AG04450 (cell line): ENCODE measurements around the gene GHDC. TPM values are rescaled to one million over a fixed set of nuclear protein-coding genes. Genes with fewer than 3 reads are reported as not detected.

Source experiments
- CTCF ChIA-PET: fragments of 300-600, 350-600 bp; formaldehyde crosslinking; extraction: SDS; loops from one replicate; lab custom pipeline; 2022; ENCODE audit warnings: antibody characterized with exemption, inconsistent platforms; lab: Charles Lee
- POLR2A ChIA-PET: fragments of 350-600 bp; formaldehyde crosslinking; extraction: SDS; loops from one replicate; lab custom pipeline; 2021; ENCODE audit warnings: antibody characterized with exemption, inconsistent platforms; lab: Yijun Ruan, JAX
- DNase-seq: peaks from one replicate; pipeline ENCODE4 v3.0.0-alpha.2; 2011; ENCODE audit warnings: low read depth, low spot score
- H3K27ac ChIP-seq: one replicate; pipeline ENCODE4 v1.5.1; 2012; ENCODE audit warnings: low read depth, low read length, control low read depth
- H3K27me3 ChIP-seq: one replicate; pipeline ENCODE4 v1.6.0; 2012; ENCODE audit warnings: low read length; ENCODE audit not compliant: control insufficient read depth, insufficient read depth
- H3K4me3 ChIP-seq: 2 replicates; pipeline ENCODE4 v1.5.1; 2011; ENCODE audit warnings: mild to moderate bottlenecking, low read depth, low read length, control low read depth
- H3K9me3 ChIP-seq: 2 replicates; pipeline ENCODE4 v1.5.1; 2012; ENCODE audit warnings: low read length; ENCODE audit not compliant: control insufficient read depth, insufficient read depth
- polyA plus RNA-seq: library from polyadenylated mRNA; depleted of rRNA; stranded (reverse); fragments of >200 nt; gene quantifications from 2 replicates; pipeline ENCODE4 v1.2.3, GENCODE V29; 2011
- TF ChIP-seq, protein P1 (sequence below): IDR thresholded peaks from 2 replicates; pipeline ENCODE4 v1.5.1; 2011; ENCODE audit warnings: low read depth, low read length, control low read depth, inconsistent platforms

GHDC gene
- polyA plus RNA-seq, 1 experiment: 5.1 TPM

DNA sequence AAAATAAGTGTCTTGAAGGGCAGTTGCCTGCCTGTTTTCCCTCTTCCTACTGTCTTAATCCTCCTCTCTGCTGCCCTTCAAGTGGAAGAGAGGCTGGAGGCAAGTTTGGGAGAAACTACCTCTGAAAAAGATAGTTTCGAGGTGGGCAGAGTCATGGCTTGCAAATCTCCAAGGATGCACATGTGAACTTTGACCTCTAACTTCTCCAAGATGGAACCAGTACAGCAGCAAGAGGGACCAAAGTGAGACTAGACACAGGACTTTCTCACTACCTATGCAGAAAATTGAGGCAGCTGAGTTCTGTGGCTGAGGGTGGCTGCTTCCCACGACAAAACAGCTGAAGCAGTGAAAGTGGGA is 12.5 kb downstream of the GHDC start:
- TF ChIP-seq, protein P1, sequence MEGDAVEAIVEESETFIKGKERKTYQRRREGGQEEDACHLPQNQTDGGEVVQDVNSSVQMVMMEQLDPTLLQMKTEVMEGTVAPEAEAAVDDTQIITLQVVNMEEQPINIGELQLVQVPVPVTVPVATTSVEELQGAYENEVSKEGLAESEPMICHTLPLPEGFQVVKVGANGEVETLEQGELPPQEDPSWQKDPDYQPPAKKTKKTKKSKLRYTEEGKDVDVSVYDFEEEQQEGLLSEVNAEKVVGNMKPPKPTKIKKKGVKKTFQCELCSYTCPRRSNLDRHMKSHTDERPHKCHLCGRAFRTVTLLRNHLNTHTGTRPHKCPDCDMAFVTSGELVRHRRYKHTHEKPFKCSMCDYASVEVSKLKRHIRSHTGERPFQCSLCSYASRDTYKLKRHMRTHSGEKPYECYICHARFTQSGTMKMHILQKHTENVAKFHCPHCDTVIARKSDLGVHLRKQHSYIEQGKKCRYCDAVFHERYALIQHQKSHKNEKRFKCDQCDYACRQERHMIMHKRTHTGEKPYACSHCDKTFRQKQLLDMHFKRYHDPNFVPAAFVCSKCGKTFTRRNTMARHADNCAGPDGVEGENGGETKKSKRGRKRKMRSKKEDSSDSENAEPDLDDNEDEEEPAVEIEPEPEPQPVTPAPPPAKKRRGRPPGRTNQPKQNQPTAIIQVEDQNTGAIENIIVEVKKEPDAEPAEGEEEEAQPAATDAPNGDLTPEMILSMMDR: no peak
- CTCF ChIA-PET: interaction anchor here (0.6 to 1.0 kb wide), 5 partner anchors 26 to 219 kb away, joined by 3 to 4 read pairs (median 3); no protein-coding TSS in a partner anchor
- POLR2A ChIA-PET: interaction anchor here (0.6 kb wide), 1 partner anchor 218 kb away, joined by 4 read pairs; no protein-coding TSS in a partner anchor

DNA sequence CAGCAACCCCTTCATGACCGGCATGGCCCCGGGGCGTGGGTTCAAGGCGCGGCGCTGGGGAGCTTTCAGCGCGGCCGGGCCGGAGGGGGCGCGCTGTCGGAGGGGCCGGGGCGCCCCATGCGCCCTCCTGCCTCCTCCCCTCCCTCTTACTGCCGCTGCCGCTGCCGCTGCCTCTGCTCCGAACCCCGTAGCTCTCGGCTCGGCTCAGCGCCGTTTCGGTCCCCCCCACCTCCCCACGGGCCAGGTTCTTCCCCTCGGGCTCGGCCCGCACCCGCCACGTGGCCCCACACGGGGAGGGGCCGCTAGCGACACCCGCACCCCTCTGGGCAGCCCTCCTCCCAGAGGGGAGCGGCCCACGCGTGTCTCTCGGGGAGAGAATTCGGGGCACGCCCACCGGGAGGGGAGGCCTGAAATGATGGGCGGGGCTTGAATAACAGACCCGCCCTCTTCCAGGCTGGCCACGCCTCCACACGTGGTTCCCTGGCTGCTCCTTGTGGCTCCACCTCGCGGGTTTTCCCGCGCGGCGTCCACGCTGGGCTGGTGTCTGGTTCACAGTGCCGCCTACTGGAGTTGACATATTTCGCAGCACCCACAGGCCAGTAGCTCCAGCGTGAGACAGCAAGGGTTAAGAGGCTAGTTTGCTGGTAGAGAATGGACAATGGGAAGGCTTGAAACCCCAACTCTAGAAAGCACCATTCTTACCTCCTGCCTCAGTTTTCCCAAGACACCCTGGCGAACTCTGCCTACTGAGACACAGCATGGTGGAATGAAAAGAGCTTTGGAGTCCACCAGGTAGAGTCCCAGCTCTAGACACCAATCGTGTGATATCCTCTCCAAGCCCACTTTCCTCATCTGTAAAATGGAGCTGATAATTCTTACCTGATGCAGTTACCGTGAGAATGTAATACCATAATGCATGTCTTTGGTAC is 13.1 kb downstream of the GHDC start, which contains the start of gene KCNH4:
Gene KCNH4, minus strand, starts transcription at position 221 of the 929 bp plus-strand sequence. Its CDS starts 197 bp downstream, at position 24.
- Histone ChIP-seq H3K4me3 (peak within 1 kb of the TSS; percentile 35; the same call in 1 of the 2 replicates), H3K9me3 (peaks cover 4% of the 10 kb centered on the region; the same call in 1 of the 2 replicates), H3K27me3 (peaks cover 35% of the 10 kb centered on the region), H3K27ac (no peak within 1 kb of the TSS)
- TF ChIP-seq, protein P1: peak; percentile 55
- ChIA-PET CTCF (interaction anchor here (0.6 to 1.0 kb wide), 5 partner anchors 69 to 219 kb away, joined by 3 to 4 read pairs (median 3); no protein-coding TSS in a partner anchor), POLR2A (no interaction called here)
- DNase-seq: peak; percentile 16

More for the DNA sequence above, 12.5 kb downstream of the GHDC start:
- no peak overlapping the region for H3K4me3 ChIP-seq
- H3K9me3 ChIP-seq: peaks cover 4% of the 10 kb centered on the region; the same call in 1 of the 2 replicates
- DNase-seq: no peak
- peaks cover 35% of the 10 kb centered on the region for H3K27me3 ChIP-seq
- H3K27ac ChIP-seq: no peak overlapping the region

GRCh38 chr17:42180411-42180921 is 13.8 kb downstream of the GHDC start:
- ChIA-PET POLR2A (no interaction called here), CTCF (interaction anchor here (0.7 kb wide), 1 partner anchor 155 kb away, joined by 3 read pairs; no protein-coding TSS in a partner anchor)
- no peak for DNase-seq
- Histone ChIP-seq H3K4me3 (no peak overlapping the region), H3K27me3 (peaks cover 37% of the 10 kb centered on the region), H3K27ac (no peak overlapping the region), H3K9me3 (peaks cover 4% of the 10 kb centered on the region; the same call in 1 of the 2 replicates)
- TF ChIP-seq, protein P1: no peak

- H3K9me3 ChIP-seq: peaks cover 4% of the 10 kb centered on the region; the same call in 1 of the 2 replicates
- TF ChIP-seq, protein P1: no peak
- CTCF ChIA-PET: interaction anchor here (0.7 kb wide), 1 partner anchor 155 kb away, joined by 3 read pairs; no protein-coding TSS in a partner anchor
- no peak for DNase-seq
- peaks cover 41% of the 10 kb centered on the region for H3K27me3 ChIP-seq
- POLR2A ChIA-PET: no interaction called here
- H3K4me3 ChIP-seq: no peak overlapping the region
- no peak overlapping the region for H3K27ac ChIP-seq
Measured at GRCh38 chr17:42179911-42180410, 14.3 kb downstream of the GHDC start.
